ENCODE results near the gene PARD3.

The PARD3 gene

DNA sequence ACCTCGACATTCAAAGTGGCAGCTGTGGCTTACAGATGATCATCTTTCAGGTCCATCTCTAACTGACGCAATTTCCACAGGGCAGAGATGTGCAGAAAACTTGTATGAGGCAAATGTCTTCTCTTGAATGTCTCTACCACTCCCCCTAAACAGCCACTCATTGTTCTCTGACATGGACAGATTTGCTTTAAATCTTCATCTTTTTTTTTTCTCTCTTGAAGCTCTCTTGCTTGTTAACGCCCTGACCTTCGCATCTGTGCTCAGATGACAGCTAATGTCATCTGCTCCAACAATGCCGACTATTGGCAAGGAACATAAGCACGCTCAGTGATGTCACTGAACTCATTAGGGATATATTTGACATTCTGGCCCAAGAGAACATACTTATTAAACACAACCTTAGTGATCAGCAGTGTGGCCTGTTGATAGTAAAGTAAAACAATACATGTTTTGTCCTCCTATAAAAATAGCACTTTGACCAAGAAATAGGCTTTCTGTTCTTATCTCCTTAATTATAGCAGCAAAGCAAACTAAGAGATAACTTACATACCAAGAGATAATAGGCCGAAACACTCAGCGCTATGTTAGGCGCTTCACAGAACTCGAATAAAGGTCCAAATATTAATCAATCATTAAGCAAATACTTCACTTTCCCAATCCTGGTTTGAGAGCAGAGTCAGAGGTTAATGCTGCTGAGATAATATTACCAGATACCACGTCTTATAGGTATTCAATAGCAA, 583.5 kb downstream of the PARD3 start:
- DNase-seq = peak in 1 of 2 experiments; percentile 58

- no peak for DNase-seq
Measured at GRCh38 chr10:34229917-34230316, 585.2 kb downstream of the PARD3 start.

DNA sequence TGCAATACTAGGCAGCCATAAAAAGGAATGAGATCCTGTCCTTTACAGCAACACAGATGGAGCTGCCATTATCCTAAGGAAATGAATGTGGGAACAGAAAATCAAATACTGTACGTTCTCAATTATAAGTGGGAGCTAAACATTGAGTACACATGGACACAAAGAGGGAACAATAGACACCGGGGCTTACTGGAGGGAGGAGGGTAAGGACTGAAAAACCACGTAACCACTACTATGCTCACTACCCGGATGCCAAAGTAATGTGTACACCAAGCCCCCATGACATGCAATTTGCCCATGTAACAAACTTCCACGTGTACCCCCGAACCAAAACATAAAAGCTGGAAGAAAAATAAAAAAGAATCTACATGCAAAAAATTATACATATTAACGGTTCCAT, 587.0 kb downstream of the PARD3 start:
- DNase-seq = no peak

DNA sequence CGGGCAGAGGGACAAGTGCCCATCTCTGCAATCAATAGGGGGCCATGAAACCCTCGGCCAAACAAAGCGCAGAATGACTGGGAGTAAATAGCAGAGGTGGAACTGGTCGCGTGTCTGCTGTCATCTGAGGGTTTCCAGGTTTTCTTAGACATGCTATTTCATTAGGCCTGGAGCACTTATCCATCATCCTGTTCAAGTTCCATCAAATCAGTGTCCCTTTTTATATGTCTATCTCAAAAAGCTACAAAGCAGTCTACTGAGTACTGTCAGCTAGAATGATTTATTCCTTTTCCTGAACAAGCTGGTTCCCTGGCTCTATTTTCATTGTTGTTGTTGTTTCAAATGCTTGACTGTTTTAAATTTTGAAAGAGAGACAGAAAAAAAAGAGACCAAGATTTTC, 590.5 kb downstream of the PARD3 start:
- DNase-seq = no peak

DNA sequence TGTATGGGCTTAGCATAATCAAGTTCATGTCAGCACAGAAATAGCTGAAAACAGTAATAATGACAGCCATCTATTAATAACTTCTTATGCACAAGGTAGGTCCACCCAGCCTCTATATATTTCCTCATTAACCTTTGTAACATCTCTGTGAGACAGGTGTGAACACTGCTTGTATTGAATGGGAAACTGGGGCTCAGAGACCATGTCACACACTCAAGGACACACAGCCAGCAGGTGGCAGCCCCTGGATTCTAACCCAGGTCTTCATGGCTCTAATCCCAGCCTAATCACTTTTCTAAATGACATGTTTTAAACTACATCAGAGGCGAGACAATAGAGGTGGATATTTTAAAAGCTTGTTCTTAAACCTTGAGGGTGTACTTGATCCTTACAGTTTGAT, 591.4 kb downstream of the PARD3 start:
- DNase-seq = no peak

- no peak for DNase-seq
Measured at GRCh38 chr10:34222359-34222758, 592.7 kb downstream of the PARD3 start.

DNA sequence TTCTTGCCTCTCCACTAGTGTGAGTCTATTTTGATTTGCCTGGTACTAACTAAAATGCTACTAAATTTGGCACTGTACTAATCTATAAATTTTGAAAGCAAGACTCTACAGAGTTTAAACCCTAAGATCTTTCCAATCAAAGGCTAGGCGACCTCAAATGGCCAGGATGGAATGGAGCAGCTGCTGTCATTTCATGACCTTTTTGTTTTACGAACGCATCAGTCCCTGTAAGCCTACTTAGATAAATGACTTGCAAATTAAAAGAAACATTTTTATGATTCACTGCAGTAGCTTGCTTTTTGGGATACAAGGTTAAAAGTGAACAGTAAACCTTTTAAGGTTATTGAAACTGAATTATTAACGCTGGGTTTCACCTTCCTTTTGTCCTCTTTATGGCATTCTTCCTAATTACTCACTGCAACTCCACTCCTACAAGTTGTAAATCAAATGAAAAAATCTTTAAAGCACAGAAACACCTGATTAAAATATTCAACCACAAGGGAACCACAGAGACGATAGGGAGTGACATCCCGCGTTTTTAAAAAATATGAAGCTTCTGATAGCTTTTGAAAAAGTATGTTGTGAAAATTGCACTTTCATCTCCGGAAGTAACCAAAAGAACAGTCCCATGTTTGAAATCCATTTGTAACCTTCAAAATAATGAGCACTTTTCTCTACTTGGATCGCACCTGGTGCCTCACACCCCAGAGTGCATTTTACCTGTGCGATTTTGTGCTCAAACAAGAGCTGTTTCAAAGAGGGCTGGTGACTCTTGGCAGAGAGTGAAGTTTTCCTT, 595.1 kb downstream of the PARD3 start:
- no peak for DNase-seq

DNA sequence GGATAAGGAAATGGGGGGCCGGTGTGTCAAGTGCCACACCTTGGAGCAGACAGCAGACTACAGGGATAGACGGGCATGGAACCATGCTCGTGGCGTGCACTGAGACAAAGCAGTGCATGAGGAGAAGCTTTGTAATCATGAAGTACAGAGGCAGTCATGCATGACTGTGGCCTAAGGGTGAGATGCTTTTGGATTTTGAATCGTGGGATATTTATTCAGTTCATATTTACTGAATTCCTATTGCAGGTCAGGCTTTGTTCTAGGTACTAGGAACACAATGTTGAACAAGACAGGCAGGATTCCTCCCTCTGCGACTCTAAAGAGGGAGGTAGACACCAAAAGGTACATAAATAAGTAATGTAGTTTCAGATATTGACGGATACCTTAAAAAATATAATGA, 597.6 kb downstream of the PARD3 start:
- DNase-seq = no peak

- DNase-seq = no peak
Measured at GRCh38 chr10:34216348-34216945, 598.6 kb downstream of the PARD3 start.

- DNase-seq = no peak
Measured at GRCh38 chr10:34213805-34214197, 601.3 kb downstream of the PARD3 start.

DNA sequence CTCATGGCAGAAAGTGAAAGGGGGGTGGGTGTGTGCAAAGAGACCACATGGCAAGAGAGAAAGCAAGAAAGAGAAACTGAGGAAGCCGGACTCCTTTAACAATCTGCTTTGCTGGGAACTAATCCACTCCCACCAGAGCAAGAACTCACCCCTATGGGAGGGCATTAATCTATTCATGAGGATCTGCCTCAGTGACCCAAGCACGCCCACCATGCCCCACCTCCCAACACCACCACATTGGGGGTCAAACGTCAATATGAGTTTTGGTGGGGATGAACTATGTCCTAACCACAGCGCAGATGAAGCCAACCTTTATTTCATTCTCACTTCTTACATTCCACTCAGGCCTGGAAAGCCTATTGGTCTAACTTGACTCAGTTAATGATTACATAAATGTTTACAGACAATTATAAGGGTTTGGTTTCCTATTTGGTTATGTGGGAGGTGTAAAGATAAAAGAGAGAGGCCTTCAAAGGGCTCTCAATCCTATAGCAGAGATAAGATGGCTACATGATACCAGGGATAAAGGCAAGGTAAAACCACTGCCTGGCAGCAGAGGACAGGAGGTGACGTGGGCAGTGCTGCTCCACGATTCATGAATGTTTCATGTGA, 601.8 kb downstream of the PARD3 start:
- no peak for DNase-seq

- DNase-seq = no peak
Measured at GRCh38 chr10:34207343-34207742, 607.8 kb downstream of the PARD3 start.

- no peak for DNase-seq
Measured at GRCh38 chr10:34206935-34207268, 608.2 kb downstream of the PARD3 start.

DNA sequence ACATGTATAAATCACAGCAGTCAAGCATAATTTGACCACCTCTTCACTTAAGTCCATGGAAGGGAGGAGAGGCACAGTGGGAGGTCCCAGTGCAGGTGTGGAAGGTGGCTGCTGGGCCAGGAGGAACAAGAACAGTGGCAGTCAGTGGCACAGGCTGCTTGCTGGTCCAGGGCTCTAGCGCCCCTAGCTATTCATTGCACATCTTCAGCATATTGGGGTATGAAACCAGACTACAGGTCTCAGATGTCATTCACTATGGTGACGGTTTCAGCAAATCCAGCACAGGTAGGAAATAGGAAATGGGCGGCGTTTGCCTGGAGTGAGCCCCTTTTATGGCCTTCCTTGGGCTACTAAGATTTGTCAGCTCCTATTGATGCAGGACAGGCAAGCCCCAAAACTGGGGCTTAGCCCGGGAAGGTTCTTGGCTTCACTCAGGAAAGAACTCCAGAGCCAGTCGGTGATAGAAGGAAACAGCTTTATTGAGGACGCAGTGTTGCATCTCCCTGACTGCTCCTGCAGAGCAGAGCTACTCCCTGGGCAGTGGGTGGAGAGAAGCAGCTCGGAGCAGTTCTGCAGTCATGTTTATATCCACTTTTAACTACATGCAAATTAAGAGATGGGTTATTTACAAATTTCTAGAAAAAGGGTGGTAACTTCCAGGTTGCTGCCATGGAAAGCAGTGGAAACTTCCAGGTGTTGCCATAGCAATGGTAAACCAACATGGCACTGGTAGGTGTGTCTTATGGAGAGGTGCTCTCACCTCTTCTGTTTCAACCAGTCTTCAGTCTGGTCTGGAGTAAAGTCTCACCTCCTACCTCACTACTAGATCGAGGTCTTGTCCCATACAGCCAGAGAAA, 608.8 kb downstream of the PARD3 start:
- DNase-seq = no peak

DNA sequence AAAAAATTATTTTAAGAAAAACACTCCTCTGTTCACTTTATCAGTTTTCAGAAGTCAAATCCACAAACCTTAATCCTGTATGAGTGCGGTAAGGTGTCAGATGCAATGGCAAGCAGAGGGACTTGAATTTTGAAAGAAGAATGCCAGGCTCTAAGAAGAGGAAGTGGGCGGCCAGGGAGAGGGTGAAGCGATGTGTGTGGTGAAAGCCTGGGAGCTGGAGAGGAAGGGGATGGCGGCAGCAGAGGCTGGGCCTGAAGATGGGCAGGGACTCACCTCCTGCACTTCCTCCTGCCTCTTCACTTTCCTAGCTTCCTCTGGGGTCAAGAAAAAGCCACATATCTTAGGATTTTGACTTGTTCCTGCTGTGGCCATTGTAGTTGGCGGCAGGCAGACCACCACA, 609.6 kb downstream of the PARD3 start:
- DNase-seq = no peak

- DNase-seq = no peak
Measured at GRCh38 chr10:34203966-34204630, 611.0 kb downstream of the PARD3 start.

GRCh38 chr10:34200355-34200901, 614.7 kb downstream of the PARD3 start:
- peak in 1 of 2 experiments; percentile 42 for DNase-seq

DNA sequence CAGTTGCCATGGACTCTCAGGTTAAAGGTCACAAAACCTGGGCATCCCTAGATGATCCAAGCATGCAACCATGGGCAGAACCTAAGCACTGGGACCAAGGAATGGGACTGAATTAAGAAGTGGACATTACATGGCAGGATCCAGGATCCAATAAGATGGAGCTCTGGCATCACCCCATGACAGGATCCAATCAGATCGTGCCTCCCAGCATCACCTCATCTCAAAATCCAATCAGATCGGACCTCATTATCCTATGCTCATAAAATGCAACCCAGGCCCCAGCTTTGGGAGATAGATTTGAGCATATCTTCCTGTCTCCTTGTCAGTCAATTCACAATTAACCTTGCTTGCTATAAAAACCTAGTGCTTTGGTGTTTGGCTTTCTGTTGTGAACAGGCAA, 616.1 kb downstream of the PARD3 start:
- DNase-seq = no peak

- DNase-seq = no peak
Measured at GRCh38 chr10:34196058-34196433, 619.0 kb downstream of the PARD3 start.

- no peak for DNase-seq
Measured at GRCh38 chr10:34195364-34196057, 619.6 kb downstream of the PARD3 start.

- peak in 1 of 2 experiments; percentile 35 for DNase-seq
Measured at GRCh38 chr10:34193931-34194626, 621.0 kb downstream of the PARD3 start.
